Natural killer cell treated with Interleukin-12 subunit alpha and Interleukin-12 subunit beta and Interleukin-15 and Interleukin-18, amount 100 ng/mL, for 72 hours (primary cell): ENCODE measurements around the gene LOC128125822. TPM values are rescaled to one million over a fixed set of nuclear protein-coding genes. Genes with fewer than 3 reads are reported as not detected.

Experiments
- ATAC-seq, 2 donors: fragments of 150-1000 bp; cut with Tn5 transposase in 1 of 2; sonication (Bioruptor Pico), chemical (Tn5 transposase) in 1 of 2; 2 replicates each; pipeline ENCODE4 v1.10.0; 2021
- DNase-seq: peaks from one replicate; pipeline ENCODE4 v3.0.0; 2022; ENCODE audit warnings: low spot score
- H3K27ac Mint-ChIP-seq, 2 donors: 1 replicate in 1 of 2; 2 replicates in 1 of 2; pipeline ENCODE4 v1.8.0; 2022; ENCODE audit warnings: mixed read lengths in 2 of 2, mild to moderate bottlenecking in 1 of 2, moderate library complexity in 1 of 2
- H3K27me3 Mint-ChIP-seq, 2 donors: 1 replicate in 1 of 2; 2 replicates in 1 of 2; pipeline ENCODE4 v1.8.0; 2022; ENCODE audit warnings: mixed read lengths in 2 of 2
- H3K36me3 Mint-ChIP-seq: one replicate; pipeline ENCODE4 v1.8.0; 2022; ENCODE audit warnings: mixed read lengths
- H3K4me1 Mint-ChIP-seq, 2 donors: 1 replicate in 1 of 2; 2 replicates in 1 of 2; pipeline ENCODE4 v1.8.0; 2022; ENCODE audit warnings: low read depth in 2 of 2, mixed read lengths in 2 of 2, mild to moderate bottlenecking in 1 of 2
- H3K4me3 Mint-ChIP-seq: one replicate; pipeline ENCODE4 v1.8.0; 2022; ENCODE audit warnings: mixed read lengths
- H3K9me3 Mint-ChIP-seq: 2 replicates; pipeline ENCODE4 v1.8.0; 2022; ENCODE audit warnings: mixed read lengths
- total RNA-seq, 2 donors: library from RNA; stranded (reverse); gene quantifications; one replicate each; pipeline ENCODE4 v1.2.3, GENCODE V29; 2022

Gene LOC128125822

DNA sequence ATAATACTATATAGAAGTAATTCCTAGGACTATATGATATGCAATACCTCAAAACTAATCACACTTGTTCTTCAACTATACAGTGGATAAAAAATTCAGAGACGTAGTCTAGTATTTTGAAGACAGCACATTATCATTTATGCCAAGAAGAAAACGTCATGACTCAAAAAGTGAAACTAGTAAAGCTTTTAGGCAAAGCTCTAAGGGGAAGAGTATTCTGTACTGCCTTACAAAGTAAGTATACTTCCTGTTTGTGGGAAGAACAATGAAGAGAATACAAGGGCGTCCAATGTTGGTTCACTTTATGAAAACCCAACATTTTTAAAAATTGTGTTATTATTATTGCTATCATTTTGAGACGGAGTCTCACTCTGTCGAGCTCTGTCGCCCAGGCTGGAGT is 27.9 kb downstream of the LOC128125822 start:
- Mint-ChIP-seq H3K27ac (no peak overlapping the region), H3K36me3 (no peaks in the 10 kb centered on the region)

DNA sequence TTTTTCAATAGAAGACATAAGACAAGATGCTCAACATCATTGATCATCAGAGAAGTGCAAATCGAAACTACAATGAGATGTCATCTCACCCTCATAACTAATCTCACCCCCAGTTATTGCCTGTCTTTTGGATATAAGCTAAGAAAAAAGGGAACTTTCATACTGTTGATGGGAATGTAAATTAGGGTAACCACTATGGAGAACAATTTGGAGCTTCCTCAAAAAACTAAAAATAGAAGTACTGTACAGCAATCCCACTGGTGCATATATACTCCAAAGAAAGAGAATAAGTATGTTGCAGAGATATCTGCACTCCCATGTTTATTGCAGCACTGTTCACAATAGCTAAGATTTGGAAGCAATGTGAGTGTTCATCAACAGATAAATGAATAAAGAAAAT is 37.0 kb downstream of the LOC128125822 start:
- Mint-ChIP-seq H3K27ac (no peak overlapping the region), H3K36me3 (no peaks in the 10 kb centered on the region), H3K9me3 (no peaks in the 10 kb centered on the region), H3K27me3 (peaks cover 8 to 19% of the 10 kb centered on the region in 2 donors), H3K4me1 (no peaks in the 10 kb centered on the region), H3K4me3 (no peak overlapping the region)
- ATAC-seq, result no peak
- no peak for DNase-seq

More for the DNA sequence above, 27.9 kb downstream of the LOC128125822 start:
- no peak overlapping the region for H3K4me3 Mint-ChIP-seq
- H3K9me3 Mint-ChIP-seq, result no peaks in the 10 kb centered on the region
- DNase-seq (no peak), ATAC-seq (no peak)
- H3K27me3 Mint-ChIP-seq, result peaks cover 6 to 12% of the 10 kb centered on the region in 2 donors
- H3K4me1 Mint-ChIP-seq, result peaks cover 11 to 14% of the 10 kb centered on the region in 2 donors

DNA sequence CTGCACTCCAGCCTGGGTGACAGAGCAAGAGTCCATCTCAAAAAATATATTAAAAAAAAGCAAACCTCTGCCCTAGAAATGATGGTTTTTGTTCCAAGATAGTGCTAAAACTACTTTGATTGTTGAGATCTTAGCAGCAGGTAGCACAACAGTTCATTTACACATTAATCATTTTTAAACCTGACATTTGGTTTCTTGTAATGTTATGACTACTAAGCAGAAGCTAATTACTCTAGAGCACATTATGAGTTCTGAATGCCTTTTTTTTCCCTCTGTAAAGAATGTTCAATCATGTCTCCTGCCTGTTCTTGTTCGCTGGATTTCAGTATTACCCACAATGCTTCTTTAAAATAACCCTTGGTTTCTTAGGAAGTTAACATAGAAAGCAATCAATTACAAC is 38.7 kb downstream of the LOC128125822 start:
- DNase-seq (no peak), ATAC-seq (no peak)
- Mint-ChIP-seq H3K36me3 (no peaks in the 10 kb centered on the region), H3K4me1 (no peaks in the 10 kb centered on the region), H3K27ac (no peak overlapping the region), H3K9me3 (no peaks in the 10 kb centered on the region), H3K4me3 (no peak overlapping the region), H3K27me3 (peaks cover 8 to 24% of the 10 kb centered on the region in 2 donors)

DNA sequence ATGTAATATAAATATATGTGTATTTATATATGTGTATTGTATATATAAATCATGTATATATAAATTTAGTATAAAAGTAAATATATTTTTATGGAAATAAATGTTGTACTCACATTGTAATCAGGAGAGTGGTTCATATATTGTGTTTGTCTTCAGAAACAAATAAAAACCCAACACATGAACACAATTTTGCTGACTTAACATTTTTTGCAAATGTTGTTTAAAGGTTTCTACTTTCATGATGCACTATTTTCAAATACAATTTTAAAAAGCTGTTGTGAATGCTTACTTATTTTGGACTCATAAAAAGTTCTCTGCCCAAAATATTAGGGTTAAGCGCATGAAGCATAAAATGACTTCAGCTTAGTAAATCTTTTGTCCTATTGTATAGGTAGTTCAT is 39.3 kb downstream of the LOC128125822 start:
- Mint-ChIP-seq H3K4me1 (no peaks in the 10 kb centered on the region), H3K36me3 (no peaks in the 10 kb centered on the region), H3K27ac (no peak overlapping the region), H3K27me3 (peaks cover 13 to 30% of the 10 kb centered on the region in 2 donors), H3K9me3 (no peaks in the 10 kb centered on the region), H3K4me3 (no peak overlapping the region)
- ATAC-seq (no peak), DNase-seq (no peak)

DNA sequence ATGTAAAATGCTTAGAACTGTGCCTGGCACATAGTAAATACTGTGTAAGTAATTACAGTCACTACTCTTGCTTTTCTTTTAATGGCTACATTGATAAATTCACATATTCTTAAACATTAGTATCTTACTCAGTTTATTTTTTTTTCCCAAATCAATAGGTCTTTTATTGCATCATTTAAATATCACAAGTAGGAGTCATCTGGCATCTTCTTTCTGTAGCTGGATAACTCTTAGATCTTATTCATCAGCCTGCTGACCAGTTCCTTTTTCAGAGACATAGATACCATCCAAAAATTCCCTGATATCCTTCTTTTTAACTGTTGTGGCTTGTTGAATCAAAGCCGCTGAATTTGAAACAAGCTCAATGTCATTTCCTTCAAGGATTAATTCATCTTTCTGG is 43.3 kb downstream of the LOC128125822 start:
- H3K27ac Mint-ChIP-seq, result no peak overlapping the region
- ATAC-seq (no peak), DNase-seq (no peak)
- no peaks in the 10 kb centered on the region for H3K36me3 Mint-ChIP-seq
- no peak overlapping the region for H3K4me3 Mint-ChIP-seq
- H3K27me3 Mint-ChIP-seq, result peaks cover 22 to 59% of the 10 kb centered on the region in 2 donors
- H3K4me1 Mint-ChIP-seq, result no peaks in the 10 kb centered on the region
- no peaks in the 10 kb centered on the region for H3K9me3 Mint-ChIP-seq

Other genes starting within 250 kb of the LOC128125822 start
- 10 to 100 TPM; 66.4 to 71.3 TPM for gene PTP4A1, start within 50 bp of the LOC128125822 start, total RNA-seq
- gene PHF3, start 63.3 kb downstream of the LOC128125822 start, total RNA-seq, result 10 to 100 TPM; 34.8 to 48.9 TPM